ENCODE data around the gene FLYWCH1.
"Not testable (repeated sequence)": the region's sequence is repeated elsewhere in the genome, so short reads cannot be mapped to it uniquely, and the experiment has no call there.

Gene FLYWCH1

DNA sequence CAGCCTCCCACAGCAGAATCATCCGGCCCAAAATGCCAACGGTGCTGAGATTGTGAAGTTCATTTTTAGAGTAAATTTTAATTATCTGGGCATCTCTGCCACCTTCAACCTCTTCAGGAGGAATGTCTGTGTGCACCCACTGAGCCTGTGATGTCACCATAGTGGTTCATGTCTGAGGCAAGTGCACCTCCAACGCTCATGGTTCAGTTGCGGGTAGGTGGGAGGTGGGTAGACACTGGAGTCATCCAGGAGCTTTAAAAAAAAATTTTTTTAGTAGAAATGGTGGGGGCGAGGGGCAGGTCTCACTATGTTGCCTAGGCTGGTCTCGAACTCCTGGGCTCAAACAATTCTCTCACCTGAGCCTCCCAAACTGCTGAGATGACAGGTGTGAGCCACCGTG is 1.9 kb downstream of the FLYWCH1 start:
- Histone ChIP-seq H3K4me3 (ENCODE audit: low read length) (no peak overlapping the region), H3K9ac (ENCODE audit: low read depth, low read length) (no peak overlapping the region), H3K27ac (ENCODE audit: low read depth, low read length) (no peak overlapping the region), H3K9me3 (ENCODE audit: insufficient read depth, low read depth, low read length) (no peaks in the 10 kb centered on the region), H3K4me1 (ENCODE audit: insufficient read depth, low read length) (peaks cover 3% of the 10 kb centered on the region; the same call in 1 of the 2 replicates), H3K27me3 (ENCODE audit: insufficient read depth, low read length) (peaks cover 14% of the 10 kb centered on the region), H3K36me3 (ENCODE audit: insufficient read depth, low read length) (no peaks in the 10 kb centered on the region)
- WGBS: 93% methylated on average over 7 of the region's 7 CpGs

DNA sequence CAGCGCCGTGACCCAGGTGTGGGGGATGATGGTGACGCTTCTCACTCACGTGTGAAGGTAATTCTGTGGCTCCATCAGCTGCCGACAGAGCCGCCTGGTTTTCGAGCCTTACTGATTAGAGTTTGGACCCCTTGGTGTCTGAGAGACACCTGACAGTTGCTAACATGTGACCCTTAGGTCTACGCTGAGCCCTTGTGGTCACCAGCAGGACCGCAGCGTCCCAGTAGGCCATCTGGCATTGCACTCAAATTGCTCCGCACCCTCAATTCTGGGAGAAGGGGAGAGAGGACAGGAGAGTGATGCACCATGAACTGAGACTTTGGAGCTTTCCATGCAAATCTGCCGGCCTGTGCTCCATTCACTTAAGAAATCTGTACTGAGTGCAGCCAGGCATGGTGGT is 2.5 kb downstream of the FLYWCH1 start:
- no peak overlapping the region for H3K4me3 ChIP-seq (ENCODE audit: low read length)
- no peak overlapping the region for H3K27ac ChIP-seq (ENCODE audit: low read depth, low read length)
- H3K27me3 ChIP-seq (ENCODE audit: insufficient read depth, low read length): peaks cover 14% of the 10 kb centered on the region
- 87% methylated on average over 12 of the region's 12 CpGs for WGBS
- H3K9me3 ChIP-seq (ENCODE audit: insufficient read depth, low read depth, low read length): no peaks in the 10 kb centered on the region
- H3K4me1 ChIP-seq (ENCODE audit: insufficient read depth, low read length): peaks cover 3% of the 10 kb centered on the region; the same call in 1 of the 2 replicates
- H3K36me3 ChIP-seq (ENCODE audit: insufficient read depth, low read length): no peaks in the 10 kb centered on the region
- no peak overlapping the region for H3K9ac ChIP-seq (ENCODE audit: low read depth, low read length)

DNA sequence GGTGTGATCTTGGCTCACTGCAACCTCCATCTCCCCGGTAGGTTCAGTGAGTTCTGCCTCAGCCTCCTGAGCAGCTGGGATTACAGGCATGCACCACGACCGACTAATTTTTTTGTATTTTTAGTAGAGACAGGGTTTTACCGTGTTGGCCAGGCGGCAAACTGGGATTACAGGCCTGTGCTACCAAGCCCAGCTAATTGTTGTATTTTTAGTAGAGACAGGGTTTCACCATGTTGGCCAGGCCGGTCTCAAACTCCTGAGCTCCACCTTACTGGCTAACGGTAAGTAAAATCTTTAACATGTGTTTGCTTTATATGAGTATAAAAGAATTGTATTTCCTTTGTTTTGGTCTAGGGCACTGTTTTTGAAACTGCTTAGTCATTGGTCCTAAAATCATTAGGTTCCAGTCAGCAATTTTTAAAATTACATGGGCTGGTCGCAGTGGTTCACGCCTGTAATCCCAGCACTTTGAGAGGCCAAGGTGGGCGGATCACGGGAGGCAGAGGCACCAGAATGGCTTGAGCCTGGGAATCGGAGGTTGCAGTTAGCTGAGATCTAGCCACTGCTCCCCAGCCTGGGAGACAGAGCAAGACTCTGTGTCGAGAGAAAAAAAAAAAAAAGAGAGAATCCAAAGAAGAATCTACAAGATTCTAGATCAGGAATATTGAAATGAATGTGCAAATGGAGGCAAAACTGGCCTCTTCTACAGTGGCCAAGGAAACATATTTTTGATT is 3.6 kb downstream of the FLYWCH1 start:
- H3K27me3 ChIP-seq (ENCODE audit: insufficient read depth, low read length): peaks cover 14% of the 10 kb centered on the region
- no peaks in the 10 kb centered on the region for H3K9me3 ChIP-seq (ENCODE audit: insufficient read depth, low read depth, low read length)
- H3K27ac ChIP-seq (ENCODE audit: low read depth, low read length): no peak overlapping the region
- H3K4me3 ChIP-seq (ENCODE audit: low read length): no peak overlapping the region
- 91% methylated on average over 13 of the region's 13 CpGs for WGBS
- no peak overlapping the region for H3K9ac ChIP-seq (ENCODE audit: low read depth, low read length)
- H3K36me3 ChIP-seq (ENCODE audit: insufficient read depth, low read length): no peaks in the 10 kb centered on the region
- peaks cover 3% of the 10 kb centered on the region; the same call in 1 of the 2 replicates for H3K4me1 ChIP-seq (ENCODE audit: insufficient read depth, low read length)

DNA sequence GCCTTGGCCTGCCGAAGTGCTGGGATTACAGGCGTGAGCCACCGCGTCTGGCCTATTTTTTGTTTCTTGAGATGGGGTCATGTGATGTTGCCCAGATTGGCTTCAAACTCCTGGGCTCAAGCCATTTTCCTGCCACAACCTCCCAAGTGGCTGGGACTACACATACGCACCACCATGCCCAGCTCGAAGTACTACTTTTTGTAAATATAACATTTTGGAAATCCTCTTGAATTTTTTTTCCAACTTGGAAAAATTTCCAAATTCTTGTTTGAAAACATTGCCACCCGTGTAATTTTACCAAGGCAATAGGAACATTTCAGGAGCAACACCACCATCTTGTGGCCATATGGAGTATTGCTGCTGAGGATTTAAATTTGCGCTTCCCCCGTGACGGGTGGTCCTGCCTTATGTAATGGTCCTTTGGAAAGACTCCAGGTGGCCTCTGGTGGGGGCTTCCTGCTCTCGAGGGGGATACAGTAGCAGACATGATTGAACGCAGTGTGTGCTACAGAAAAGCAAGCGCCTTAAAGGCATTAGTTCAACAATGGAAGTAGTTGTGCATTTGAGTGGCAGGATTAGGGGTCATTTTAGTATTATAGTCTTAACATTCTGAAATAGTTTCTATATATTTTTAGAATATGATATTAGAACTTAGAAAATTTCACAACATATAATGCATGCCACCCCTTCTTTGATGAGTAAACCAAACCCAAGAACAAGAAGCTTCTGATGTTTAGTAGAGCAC is 8.0 kb downstream of the FLYWCH1 start:
- Histone ChIP-seq H3K4me3 (ENCODE audit: low read length) (no peak overlapping the region), H3K27me3 (ENCODE audit: insufficient read depth, low read length) (no peaks in the 10 kb centered on the region), H3K9ac (ENCODE audit: low read depth, low read length) (no peak overlapping the region), H3K27ac (ENCODE audit: low read depth, low read length) (no peak overlapping the region), H3K36me3 (ENCODE audit: insufficient read depth, low read length) (0 out of 2 replicates have a peak, but pooled peaks cover 3% of the 10 kb centered on the region), H3K9me3 (ENCODE audit: insufficient read depth, low read depth, low read length) (no peaks in the 10 kb centered on the region), H3K4me1 (ENCODE audit: insufficient read depth, low read length) (no peaks in the 10 kb centered on the region)
- 45% methylated on average over 13 of the region's 13 CpGs for WGBS

DNA sequence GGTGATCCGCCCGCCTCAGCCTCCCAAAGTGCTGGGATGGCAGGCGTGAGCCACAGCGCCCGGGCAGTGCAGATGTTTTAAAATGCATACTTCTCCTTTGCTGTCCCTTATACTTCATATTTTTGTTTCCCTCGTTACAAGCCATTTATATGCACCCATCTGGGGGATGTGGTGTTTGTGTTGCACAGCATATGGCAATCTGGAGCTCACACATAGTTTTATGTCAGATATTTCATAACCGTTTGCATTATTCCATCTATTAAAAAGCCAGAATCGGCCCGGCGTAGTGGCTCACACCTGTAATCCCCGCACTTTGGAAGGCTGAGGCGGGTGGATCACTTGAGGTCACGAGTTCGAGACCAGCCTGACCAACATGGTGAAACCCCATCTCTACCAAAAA is 11.8 kb downstream of the FLYWCH1 start:
- Histone ChIP-seq H3K36me3 (ENCODE audit: insufficient read depth, low read length) (0 out of 2 replicates have a peak, but pooled peaks cover 3% of the 10 kb centered on the region), H3K27ac (ENCODE audit: low read depth, low read length) (no peak overlapping the region), H3K9ac (ENCODE audit: low read depth, low read length) (no peak overlapping the region), H3K9me3 (ENCODE audit: insufficient read depth, low read depth, low read length) (no peaks in the 10 kb centered on the region), H3K4me3 (ENCODE audit: low read length) (no peak overlapping the region), H3K27me3 (ENCODE audit: insufficient read depth, low read length) (no peaks in the 10 kb centered on the region), H3K4me1 (ENCODE audit: insufficient read depth, low read length) (peaks cover 5% of the 10 kb centered on the region)
- WGBS: 97% methylated on average over 13 of the region's 14 CpGs

DNA sequence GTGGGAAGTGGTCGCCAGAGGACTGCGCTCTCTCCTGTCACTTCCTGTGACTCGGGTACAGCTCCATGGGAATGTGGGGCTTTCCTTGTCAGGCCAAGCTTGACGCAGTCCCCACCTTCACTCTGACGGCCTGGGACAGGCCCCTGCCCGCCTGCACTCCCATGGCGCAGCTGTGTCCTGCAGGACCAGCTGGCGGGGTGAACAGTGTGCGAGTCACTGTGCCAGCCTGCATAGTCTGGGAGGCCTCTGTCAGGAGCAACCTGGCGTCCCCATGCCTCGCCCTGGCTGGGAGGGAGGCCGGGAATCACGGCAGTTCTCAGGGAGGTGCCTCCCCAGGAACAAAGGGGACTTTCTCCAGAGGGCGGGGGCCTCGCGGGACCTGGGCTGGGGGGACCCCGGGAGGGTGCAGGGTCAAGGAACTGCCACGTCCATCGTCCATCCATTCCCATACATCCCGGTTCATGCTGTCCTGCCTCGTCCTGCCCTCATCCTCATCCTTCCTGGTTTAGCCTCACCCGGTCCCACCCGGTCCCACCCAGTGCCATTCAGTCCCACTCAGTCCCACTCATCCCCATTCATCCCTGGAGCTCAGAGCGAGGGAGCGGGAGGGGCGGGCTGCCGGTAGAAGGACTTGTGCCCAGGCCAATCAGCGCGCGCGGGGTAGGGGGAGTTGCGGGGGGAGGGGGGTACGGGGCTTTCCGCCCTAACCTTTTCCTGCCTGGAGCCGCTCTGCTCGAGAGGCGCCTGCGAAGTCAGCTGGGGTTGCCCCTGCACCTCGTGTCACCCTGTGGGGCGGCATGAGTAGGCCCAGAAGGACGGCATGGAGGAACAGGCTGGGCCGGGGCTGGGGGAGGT is 13.4 kb downstream of the FLYWCH1 start:
- H3K9me3 ChIP-seq (ENCODE audit: insufficient read depth, low read depth, low read length): no peaks in the 10 kb centered on the region
- H3K36me3 ChIP-seq (ENCODE audit: insufficient read depth, low read length): 0 out of 2 replicates have a peak, but pooled peaks cover 3% of the 10 kb centered on the region
- no peak overlapping the region for H3K27ac ChIP-seq (ENCODE audit: low read depth, low read length)
- peaks cover 5% of the 10 kb centered on the region for H3K4me1 ChIP-seq (ENCODE audit: insufficient read depth, low read length)
- no peaks in the 10 kb centered on the region for H3K27me3 ChIP-seq (ENCODE audit: insufficient read depth, low read length)
- peak overlapping the region; percentile 34; the same call in 1 of the 2 replicates for H3K4me3 ChIP-seq (ENCODE audit: low read length)
- peak overlapping the region; percentile 31; the same call in 1 of the 2 replicates for H3K9ac ChIP-seq (ENCODE audit: low read depth, low read length)
- WGBS: 77% methylated on average over 37 of the region's 42 CpGs

DNA sequence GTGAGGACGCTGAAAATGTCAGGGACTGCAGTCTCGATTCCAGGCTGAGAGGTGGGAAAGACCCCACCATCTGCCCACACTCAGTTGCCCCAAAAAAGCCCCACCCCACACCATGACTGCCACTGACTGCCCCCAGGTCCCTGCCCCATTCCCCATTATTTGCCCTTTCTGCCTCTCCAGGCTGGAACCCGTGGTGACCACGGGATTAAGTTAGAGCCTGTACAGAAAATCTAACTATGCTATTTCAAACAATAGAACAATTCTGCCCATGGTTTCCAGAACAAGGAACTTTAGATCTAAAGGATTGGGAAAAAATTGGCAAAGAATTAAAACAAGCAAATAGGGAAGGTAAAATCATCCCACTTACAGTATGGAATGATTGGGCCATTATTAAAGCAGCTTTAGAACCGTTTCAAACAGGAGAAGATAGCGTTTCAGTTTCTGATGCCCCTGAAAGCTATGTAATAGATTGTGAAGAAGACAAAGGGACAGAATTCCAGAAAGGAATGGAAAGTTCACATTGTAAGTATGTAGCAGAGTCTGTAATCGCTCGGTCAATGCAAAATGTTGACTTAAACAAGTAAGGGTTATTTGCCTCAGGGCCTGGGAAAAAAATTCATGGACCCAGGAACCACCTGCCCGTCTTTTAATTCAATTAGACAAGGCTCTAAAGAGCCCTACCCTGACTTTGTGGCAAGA is 14.4 kb downstream of the FLYWCH1 start:
- 0 out of 2 replicates have a peak, but pooled peaks cover 3% of the 10 kb centered on the region for H3K36me3 ChIP-seq (ENCODE audit: insufficient read depth, low read length)
- H3K27ac ChIP-seq (ENCODE audit: low read depth, low read length): no peak overlapping the region
- H3K4me1 ChIP-seq (ENCODE audit: insufficient read depth, low read length): peaks cover 5% of the 10 kb centered on the region
- no peaks in the 10 kb centered on the region for H3K9me3 ChIP-seq (ENCODE audit: insufficient read depth, low read depth, low read length)
- 86% methylated on average over 8 of the region's 9 CpGs for WGBS
- H3K9ac ChIP-seq (ENCODE audit: low read depth, low read length): peak overlapping the region; percentile 31; the same call in 1 of the 2 replicates
- H3K4me3 ChIP-seq (ENCODE audit: low read length): 0 out of 2 replicates have a peak overlapping the region, but pooled peaks have one; percentile 34
- H3K27me3 ChIP-seq (ENCODE audit: insufficient read depth, low read length): no peaks in the 10 kb centered on the region

DNA sequence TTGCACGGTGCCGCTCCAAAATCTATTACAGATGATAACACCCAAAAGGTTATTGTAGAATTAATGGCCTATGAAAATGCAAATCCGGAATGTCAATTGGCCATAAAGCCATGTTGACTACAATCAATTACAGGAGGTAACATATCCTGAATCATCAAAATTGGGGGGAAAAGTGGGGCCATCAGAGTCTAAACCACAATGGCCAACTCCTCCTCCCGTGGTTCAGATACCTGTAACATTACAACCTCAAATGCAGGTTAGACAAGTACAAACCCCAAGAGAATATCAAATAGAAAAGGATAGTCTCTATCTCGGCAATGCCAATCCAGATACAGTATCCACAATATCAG is 14.9 kb downstream of the FLYWCH1 start:
- Histone ChIP-seq H3K27ac (ENCODE audit: low read depth, low read length) (no peak overlapping the region), H3K27me3 (ENCODE audit: insufficient read depth, low read length) (no peaks in the 10 kb centered on the region), H3K4me1 (ENCODE audit: insufficient read depth, low read length) (peaks cover 5% of the 10 kb centered on the region), H3K4me3 (ENCODE audit: low read length) (no peak overlapping the region), H3K36me3 (ENCODE audit: insufficient read depth, low read length) (peaks cover 6% of the 10 kb centered on the region), H3K9ac (ENCODE audit: low read depth, low read length) (no peak overlapping the region), H3K9me3 (ENCODE audit: insufficient read depth, low read depth, low read length) (no peaks in the 10 kb centered on the region)
- WGBS: 95% methylated on average over 5 of the region's 5 CpGs

DNA sequence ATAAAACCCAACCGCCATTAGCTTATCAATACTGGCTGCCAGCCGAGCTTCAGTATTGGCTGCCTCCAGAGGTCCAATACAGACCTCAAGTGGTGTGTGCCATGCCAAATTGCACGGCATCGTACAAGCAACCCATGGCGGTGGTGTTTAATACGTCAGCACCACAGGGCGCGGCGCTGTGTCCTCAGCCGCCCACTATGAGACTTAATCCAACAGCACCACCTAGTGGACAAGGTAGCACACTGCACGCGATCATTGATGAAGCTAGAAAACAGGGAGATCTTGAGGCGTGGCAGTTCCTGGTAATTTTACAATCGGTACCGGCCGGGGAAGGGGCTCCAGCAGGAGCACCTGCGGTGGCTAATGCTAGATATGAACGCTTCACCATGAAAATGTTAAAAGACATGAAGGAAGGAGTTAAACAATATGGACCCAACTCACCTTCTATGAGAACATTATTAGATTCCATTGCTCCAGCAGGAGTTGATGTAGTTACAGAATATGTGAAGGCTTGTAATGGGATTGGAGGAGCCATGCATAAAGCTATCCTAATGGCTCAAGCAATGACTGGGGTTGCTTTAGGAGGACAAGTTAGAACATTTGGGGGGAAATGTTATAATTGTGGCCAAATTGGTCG is 15.4 kb downstream of the FLYWCH1 start:
- Histone ChIP-seq H3K4me3 (ENCODE audit: low read length) (no peak overlapping the region), H3K36me3 (ENCODE audit: insufficient read depth, low read length) (peaks cover 6% of the 10 kb centered on the region), H3K9me3 (ENCODE audit: insufficient read depth, low read depth, low read length) (no peaks in the 10 kb centered on the region), H3K4me1 (ENCODE audit: insufficient read depth, low read length) (peaks cover 5% of the 10 kb centered on the region), H3K9ac (ENCODE audit: low read depth, low read length) (no peak overlapping the region), H3K27ac (ENCODE audit: low read depth, low read length) (no peak overlapping the region), H3K27me3 (ENCODE audit: insufficient read depth, low read length) (no peaks in the 10 kb centered on the region)
- WGBS: 19% methylated on average over 19 of the region's 19 CpGs

DNA sequence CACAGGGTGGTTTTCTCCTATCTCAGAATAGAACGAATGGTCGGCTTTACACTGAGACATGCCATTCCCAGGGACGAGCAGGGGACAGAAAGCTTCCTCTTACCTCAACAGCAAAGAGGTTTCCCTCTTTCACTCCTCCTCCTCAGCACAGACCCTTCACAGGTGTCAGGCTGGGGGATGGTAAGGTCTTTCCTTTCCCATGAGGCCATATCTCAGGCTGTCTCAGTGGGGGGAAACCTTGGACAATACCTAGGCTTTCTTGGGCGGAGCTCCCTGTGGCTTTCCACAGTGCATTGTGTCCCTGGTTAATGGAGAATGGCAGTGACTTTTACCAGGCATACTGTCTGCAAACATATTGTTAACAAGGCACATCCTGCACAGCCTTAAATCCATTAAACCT is 16.4 kb downstream of the FLYWCH1 start:
- peak overlapping the region; percentile 52; the same call in 1 of the 2 replicates for H3K27ac ChIP-seq (ENCODE audit: low read depth, low read length)
- not testable (repeated sequence) for H3K27me3 ChIP-seq (ENCODE audit: insufficient read depth, low read length); H3K4me3 ChIP-seq (ENCODE audit: low read length); H3K9me3 ChIP-seq (ENCODE audit: insufficient read depth, low read depth, low read length); H3K4me1 ChIP-seq (ENCODE audit: insufficient read depth, low read length); H3K36me3 ChIP-seq (ENCODE audit: insufficient read depth, low read length)
- peak overlapping the region; percentile 26; the same call in 1 of the 2 replicates for H3K9ac ChIP-seq (ENCODE audit: low read depth, low read length)
- WGBS: 76% methylated on average over 4 of the region's 4 CpGs
